ENCODE data around the gene TM4SF4.

TM4SF4 gene

GRCh38 chr3:149476225-149476624 is 1.7 kb downstream of the TM4SF4 start:
- in situ Hi-C loops (cut with MboI; ENCODE audit: low pct_unique_long_range_greater_than_20kb, low sequenced_read_pairs, unreplicated experiment) = loop anchor here (10.0 kb wide), 1 partner anchor 81 kb away; no protein-coding TSS in a partner anchor
- no peak for DNase-seq (ENCODE audit: low spot score)
- TF ChIP-seq, protein P1, sequence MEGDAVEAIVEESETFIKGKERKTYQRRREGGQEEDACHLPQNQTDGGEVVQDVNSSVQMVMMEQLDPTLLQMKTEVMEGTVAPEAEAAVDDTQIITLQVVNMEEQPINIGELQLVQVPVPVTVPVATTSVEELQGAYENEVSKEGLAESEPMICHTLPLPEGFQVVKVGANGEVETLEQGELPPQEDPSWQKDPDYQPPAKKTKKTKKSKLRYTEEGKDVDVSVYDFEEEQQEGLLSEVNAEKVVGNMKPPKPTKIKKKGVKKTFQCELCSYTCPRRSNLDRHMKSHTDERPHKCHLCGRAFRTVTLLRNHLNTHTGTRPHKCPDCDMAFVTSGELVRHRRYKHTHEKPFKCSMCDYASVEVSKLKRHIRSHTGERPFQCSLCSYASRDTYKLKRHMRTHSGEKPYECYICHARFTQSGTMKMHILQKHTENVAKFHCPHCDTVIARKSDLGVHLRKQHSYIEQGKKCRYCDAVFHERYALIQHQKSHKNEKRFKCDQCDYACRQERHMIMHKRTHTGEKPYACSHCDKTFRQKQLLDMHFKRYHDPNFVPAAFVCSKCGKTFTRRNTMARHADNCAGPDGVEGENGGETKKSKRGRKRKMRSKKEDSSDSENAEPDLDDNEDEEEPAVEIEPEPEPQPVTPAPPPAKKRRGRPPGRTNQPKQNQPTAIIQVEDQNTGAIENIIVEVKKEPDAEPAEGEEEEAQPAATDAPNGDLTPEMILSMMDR (IDR thresholded peaks at IDR 0.05; ENCODE audit: extremely low read depth, insufficient read depth, missing control alignments) = no peak

DNA sequence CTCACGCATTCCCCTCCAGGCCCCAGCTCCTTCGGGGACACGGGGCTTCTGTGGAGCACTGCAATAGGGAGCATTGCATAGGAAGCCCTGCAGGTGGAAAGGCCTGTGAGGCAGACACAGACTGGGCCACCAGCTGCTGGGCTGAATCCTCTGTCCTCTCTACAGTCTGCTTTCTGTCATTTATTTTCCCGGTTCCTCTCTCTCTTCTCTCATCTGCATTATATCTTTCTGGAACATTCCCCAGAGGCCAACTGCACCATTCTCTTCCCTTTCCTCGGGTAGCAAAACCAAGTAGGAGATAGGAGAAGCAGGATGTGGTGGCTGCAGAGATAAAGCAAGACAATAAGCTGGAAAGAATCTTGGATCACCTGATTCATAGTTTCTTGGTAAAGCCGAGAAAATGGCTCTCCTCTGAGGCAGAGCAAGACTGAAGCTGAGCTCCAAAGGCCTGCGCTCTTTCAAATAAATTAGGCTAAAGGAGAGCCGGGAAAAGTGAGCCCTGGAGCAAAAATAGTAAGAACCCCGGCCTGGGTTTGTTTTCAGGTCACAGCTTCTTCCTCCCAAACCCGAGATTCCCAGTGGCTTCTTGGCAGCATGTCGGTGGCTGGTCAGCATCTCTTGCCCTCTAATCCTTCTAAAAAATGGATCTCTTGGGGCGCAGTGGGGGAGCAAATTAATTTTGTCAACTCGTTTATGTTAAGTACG is 5.3 kb downstream of the TM4SF4 start:
- no peak for DNase-seq (ENCODE audit: low spot score)
- in situ Hi-C loops (cut with MboI; ENCODE audit: low pct_unique_long_range_greater_than_20kb, low sequenced_read_pairs, unreplicated experiment) = loop anchor here (10.0 kb wide), 1 partner anchor 85 kb away; no protein-coding TSS in a partner anchor
- TF ChIP-seq, protein P1 (IDR thresholded peaks at IDR 0.05; ENCODE audit: extremely low read depth, insufficient read depth, missing control alignments) = no peak

DNA sequence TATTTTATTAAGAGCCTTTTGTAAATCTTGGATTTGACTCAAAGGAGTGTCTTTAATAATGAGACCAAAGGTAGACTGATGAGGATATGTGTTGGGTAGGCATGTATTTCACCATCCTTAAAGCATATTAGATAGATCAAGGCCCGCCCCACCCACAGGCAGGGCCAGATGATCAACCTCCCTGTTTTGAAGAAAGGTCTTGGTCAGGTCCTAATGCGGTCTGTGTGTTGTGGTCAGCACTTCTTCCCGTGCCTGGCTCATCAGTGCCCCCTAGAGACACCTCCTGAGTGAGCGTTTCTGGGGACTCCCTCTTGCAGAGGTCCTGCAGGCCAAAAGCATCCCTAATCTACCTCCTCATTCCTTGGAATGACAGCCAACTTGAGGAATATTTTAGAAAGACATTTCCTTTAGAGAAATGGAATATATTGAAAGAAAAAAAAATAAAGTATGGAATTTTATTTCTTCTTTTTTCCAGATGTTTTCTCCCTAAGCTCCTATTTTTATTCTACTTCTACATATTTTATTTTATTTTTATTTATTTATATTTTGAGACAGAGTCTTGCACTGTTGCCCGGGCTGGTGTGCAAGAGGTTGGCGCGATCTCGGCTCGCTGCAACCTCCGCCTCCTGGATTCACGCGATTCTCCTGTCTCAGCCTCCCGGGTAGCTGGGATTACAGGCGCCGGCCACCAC is 6.0 kb downstream of the TM4SF4 start:
- peak; percentile 75 for DNase-seq (ENCODE audit: low spot score)
- TF ChIP-seq, protein P1 (IDR thresholded peaks at IDR 0.05; ENCODE audit: extremely low read depth, insufficient read depth, missing control alignments) = peak; percentile 89
- in situ Hi-C loops (cut with MboI; ENCODE audit: low pct_unique_long_range_greater_than_20kb, low sequenced_read_pairs, unreplicated experiment) = no loop called here

DNA sequence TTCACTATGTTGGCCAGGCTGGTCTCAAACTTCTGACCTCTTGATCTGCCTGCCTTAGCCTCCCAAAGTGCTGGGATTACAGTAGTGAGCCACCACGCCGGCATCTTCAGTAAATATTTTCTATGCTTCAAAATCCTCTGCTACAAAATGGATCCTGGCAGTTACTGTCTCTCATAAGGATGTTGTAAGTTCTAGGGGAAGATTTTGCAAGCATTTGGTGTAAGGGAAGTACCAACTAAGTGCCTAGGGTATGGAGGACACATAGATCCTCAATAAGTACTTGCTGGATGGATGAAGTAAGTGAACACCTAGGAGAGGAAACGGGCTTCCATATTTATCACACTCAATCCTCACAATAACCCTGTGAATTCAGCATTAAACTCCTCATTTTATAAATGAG is 6.6 kb downstream of the TM4SF4 start:
- no peak for DNase-seq (ENCODE audit: low spot score)
- in situ Hi-C loops (cut with MboI; ENCODE audit: low pct_unique_long_range_greater_than_20kb, low sequenced_read_pairs, unreplicated experiment) = no loop called here
- TF ChIP-seq, protein P1 (IDR thresholded peaks at IDR 0.05; ENCODE audit: extremely low read depth, insufficient read depth, missing control alignments) = no peak

- in situ Hi-C loops (cut with MboI; ENCODE audit: low pct_unique_long_range_greater_than_20kb, low sequenced_read_pairs, unreplicated experiment) = no loop called here
- TF ChIP-seq, protein P1 (IDR thresholded peaks at IDR 0.05; ENCODE audit: extremely low read depth, insufficient read depth, missing control alignments) = no peak
- DNase-seq (ENCODE audit: low spot score) = no peak
These were observed 7.0 kb downstream of the TM4SF4 start for GRCh38 chr3:149481491-149481890.

- TF ChIP-seq, protein P1 (IDR thresholded peaks at IDR 0.05; ENCODE audit: extremely low read depth, insufficient read depth, missing control alignments) = no peak
- in situ Hi-C loops (cut with MboI; ENCODE audit: low pct_unique_long_range_greater_than_20kb, low sequenced_read_pairs, unreplicated experiment) = no loop called here
- DNase-seq (ENCODE audit: low spot score) = no peak
These were observed 12.2 kb downstream of the TM4SF4 start for GRCh38 chr3:149486726-149487125.

Measured in GM13977 (cell line).